ENCODE measurements around the gene C1orf167. TPM values are rescaled to one million over a fixed set of nuclear protein-coding genes. Genes with fewer than 3 reads are reported as not detected.

The C1orf167 gene
- total RNA-seq, 1 donor from 2014 or later, result not detected

DNA sequence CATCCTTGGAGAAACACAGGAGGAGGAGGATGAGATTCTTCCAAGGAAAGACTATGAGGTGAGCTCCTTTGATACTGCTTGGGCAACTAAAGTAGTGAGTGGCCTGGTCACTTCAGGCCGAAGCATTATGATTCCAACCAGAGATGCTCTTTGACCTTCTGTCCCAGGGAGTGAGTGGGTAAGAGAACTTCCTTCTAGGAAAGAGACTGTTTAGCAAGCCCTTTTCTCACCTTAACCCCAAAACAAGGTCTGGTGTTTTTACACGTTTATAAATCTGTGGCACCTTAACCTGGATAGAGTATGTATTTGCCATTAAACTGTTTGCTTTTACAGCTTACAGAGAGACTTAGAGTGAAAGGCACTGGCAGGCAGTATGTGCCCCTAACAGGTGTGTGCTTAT is 45.1 kb downstream of the C1orf167 start:
- no peak overlapping the region for H3K27ac ChIP-seq
- peaks cover 53% of the 10 kb centered on the region for H3K4me1 Mint-ChIP-seq
- peak overlapping the region; percentile 98 for H3K4me2 ChIP-seq
- H3K36me3 Mint-ChIP-seq, result peaks cover 8% of the 10 kb centered on the region
- H3K4me3 Mint-ChIP-seq, result peak overlapping the region; percentile 96
- H3K4me3 ChIP-seq, result peak overlapping the region; percentile 78
- no peaks in the 10 kb centered on the region for H3K27me3 ChIP-seq
- peaks cover 38% of the 10 kb centered on the region for H3F3A ChIP-seq (ENCODE audit: low read depth)
- peaks cover 59% of the 10 kb centered on the region for H3K79me2 ChIP-seq (ENCODE audit: low read depth)
- H4K20me1 ChIP-seq (ENCODE audit: low read depth), result peaks cover 44% of the 10 kb centered on the region
- no peak overlapping the region for H3K9ac ChIP-seq
- H3K9me3 ChIP-seq (ENCODE audit: low read depth), result no peaks in the 10 kb centered on the region
- peaks cover 5% of the 10 kb centered on the region for H3K36me3 ChIP-seq
- TF ChIP-seq CTCF (IDR thresholded peaks at IDR 0.05) (no peak), EZH2 (IDR thresholded peaks at IDR 0.05) (no peak), EZH2phosphoT487 (IDR thresholded peaks at IDR 0.05) (no peak)
- H3K9me3 Mint-ChIP-seq, result no peaks in the 10 kb centered on the region
- no peaks in the 10 kb centered on the region for H3K27me3 Mint-ChIP-seq (ENCODE audit: insufficient read depth, low read depth)
- no peak for DNase-seq (ENCODE audit: low spot score)
- H2AFZ ChIP-seq (replicated peaks), result no peak overlapping the region
- H3K4me1 ChIP-seq, result peaks cover 38% of the 10 kb centered on the region
- H3K27ac Mint-ChIP-seq, result no peak overlapping the region

- no peaks in the 10 kb centered on the region for H3K27me3 Mint-ChIP-seq (ENCODE audit: insufficient read depth, low read depth)
- Histone ChIP-seq H3K9ac (no peak overlapping the region), H3K36me3 (peaks cover 16% of the 10 kb centered on the region), H3K27me3 (no peaks in the 10 kb centered on the region), H3K27ac (no peak overlapping the region), H2AFZ (replicated peaks) (no peak overlapping the region), H3K4me3 (no peak overlapping the region), H3K4me2 (no peak overlapping the region), H3K79me2 (ENCODE audit: low read depth) (peaks cover 57% of the 10 kb centered on the region), H4K20me1 (ENCODE audit: low read depth) (peaks cover 29% of the 10 kb centered on the region), H3K4me1 (no peaks in the 10 kb centered on the region), H3F3A (ENCODE audit: low read depth) (no peaks in the 10 kb centered on the region), H3K9me3 (ENCODE audit: low read depth) (no peaks in the 10 kb centered on the region)
- no peak for TF ChIP-seq CTCF (IDR thresholded peaks at IDR 0.05)
- no peak for TF ChIP-seq EZH2phosphoT487 (IDR thresholded peaks at IDR 0.05)
- no peak for TF ChIP-seq EZH2 (IDR thresholded peaks at IDR 0.05)
- peaks cover 23% of the 10 kb centered on the region for H3K36me3 Mint-ChIP-seq
- no peak for DNase-seq (ENCODE audit: low spot score)
- H3K4me3 Mint-ChIP-seq, result no peak overlapping the region
- H3K4me1 Mint-ChIP-seq, result peaks cover 5% of the 10 kb centered on the region
- H3K9me3 Mint-ChIP-seq, result no peaks in the 10 kb centered on the region
- H3K27ac Mint-ChIP-seq, result no peak overlapping the region
These were observed 51.0 kb downstream of the C1orf167 start for GRCh38 chr1:11813021-11813420.

GRCh38 chr1:11817192-11817591 is 55.2 kb downstream of the C1orf167 start:
- H3K27ac ChIP-seq, result no peak overlapping the region
- DNase-seq (ENCODE audit: low spot score), result no peak
- Mint-ChIP-seq H3K9me3 (no peaks in the 10 kb centered on the region), H3K4me1 (no peaks in the 10 kb centered on the region), H3K27ac (no peak overlapping the region), H3K4me3 (no peak overlapping the region), H3K27me3 (ENCODE audit: insufficient read depth, low read depth) (no peaks in the 10 kb centered on the region), H3K36me3 (peaks cover 23% of the 10 kb centered on the region)
- peaks cover 28% of the 10 kb centered on the region for H3K79me2 ChIP-seq (ENCODE audit: low read depth)
- TF ChIP-seq CTCF (IDR thresholded peaks at IDR 0.05), result no peak
- H3K4me3 ChIP-seq, result no peak overlapping the region
- peaks cover 15% of the 10 kb centered on the region for H3K36me3 ChIP-seq
- H3K4me1 ChIP-seq, result no peaks in the 10 kb centered on the region
- H3K27me3 ChIP-seq, result no peaks in the 10 kb centered on the region
- H3K9me3 ChIP-seq (ENCODE audit: low read depth), result no peaks in the 10 kb centered on the region
- no peak overlapping the region for H3K9ac ChIP-seq
- no peak overlapping the region for H2AFZ ChIP-seq (replicated peaks)
- H4K20me1 ChIP-seq (ENCODE audit: low read depth), result peaks cover 9% of the 10 kb centered on the region
- no peak overlapping the region for H3K4me2 ChIP-seq
- no peaks in the 10 kb centered on the region for H3F3A ChIP-seq (ENCODE audit: low read depth)
